HCT116 (cell line): ENCODE results near the gene MFSD6L. TPM values are rescaled to one million over a fixed set of nuclear protein-coding genes. Genes with fewer than 3 reads are reported as not detected.

Experiments
- ATAC-seq: fragments of 200-7000 bp; cut with Tn5 transposase; 2 replicates; pipeline ENCODE4 v1.9.1; 2020; ENCODE audit warnings: mild to moderate bottlenecking, moderate library complexity
- BruUV-seq: library from RNA; stranded (reverse); fragments of 400-500 nt; replicated peaks from 2 replicates; lab custom pipeline; 2021; lab: Mats Ljungman, UMichigan
- CTCF ChIA-PET: fragments of 300-600 bp; sonication (Branson Sonifier 250); formaldehyde crosslinking; loops from one replicate; lab custom pipeline; 2021; ENCODE audit warnings: antibody characterized with exemption; lab: Charles Lee
- POLR2A ChIA-PET: fragments of 300-600, 350-600 bp; sonication (Branson Sonifier 250); formaldehyde crosslinking; loops from one replicate; lab custom pipeline; 2021; ENCODE audit warnings: antibody characterized with exemption; lab: Charles Lee
- RAD21 ChIA-PET, 2 experiments: fragments of 300-600 bp; sonication (Branson Sonifier 250); formaldehyde crosslinking; loops; one replicate each; lab custom pipeline; 2023; ENCODE audit warnings: low total read pairs in 2 of 2; ENCODE audit not compliant: uncharacterized antibody in 2 of 2, unreplicated experiment in 2 of 2, low non-redundant PET in 1 of 2; lab: Charles Lee
- DNase-seq: peaks from one replicate; pipeline ENCODE4 v3.0.0-alpha.2; 2010; ENCODE audit warnings: low read depth, low spot score
- H2AFZ ChIP-seq: fragments of 200-600 bp; shearing (Covaris generic), sonication (generic); 2 replicates; pipeline ENCODE4 v1.6.1; 2017; ENCODE audit warnings: low read depth, mixed run types, mixed read lengths, antibody characterized with exemption, low read length; ENCODE audit not compliant: poor library complexity, severe bottlenecking
- H3K27ac ChIP-seq: 2 replicates; pipeline ENCODE4 v1.5.1; 2012; ENCODE audit warnings: low read depth, low read length
- H3K27me3 ChIP-seq: fragments of 200-600 bp; sonication (generic); 2 replicates; pipeline ENCODE4 v1.6.1; 2016; ENCODE audit warnings: mixed run types, low read length, mixed read lengths; ENCODE audit not compliant: insufficient read depth
- H3K36me3 ChIP-seq, 2 experiments: fragments of 200-500 bp in 1 of 2; fragments of 200-600 bp in 1 of 2; sonication (Bioruptor generic) in 1 of 2; sonication (generic) in 1 of 2; 2 replicates each; pipeline versions ENCODE4 v1.5.1 to v1.6.1; 2014 to 2016; ENCODE audit warnings: low read length in 2 of 2, inconsistent platforms in 1 of 2, mixed read lengths in 1 of 2, mixed run types in 1 of 2; ENCODE audit not compliant: insufficient read depth in 2 of 2, control insufficient read depth in 1 of 2
- H3K4me1 ChIP-seq, 2 experiments: fragments of 200-600 bp in 1 of 2; sonication (generic) in 1 of 2; 2 replicates each; pipeline versions ENCODE4 v1.5.1 to v1.6.1; 2012 to 2017; ENCODE audit warnings: low read length in 2 of 2, inconsistent platforms in 1 of 2, mild to moderate bottlenecking in 1 of 2, mixed read lengths in 1 of 2, mixed run types in 1 of 2, moderate library complexity in 1 of 2; ENCODE audit not compliant: insufficient read depth in 2 of 2, control insufficient read depth in 1 of 2
- H3K4me2 ChIP-seq: fragments of 200-600 bp; sonication (generic); 2 replicates; pipeline ENCODE4 v1.6.1; 2017; ENCODE audit warnings: mixed run types, low read length, mixed read lengths
- H3K4me3 ChIP-seq, 2 experiments: fragments of 200-600 bp in 1 of 2; sonication (generic) in 1 of 2; replicated peaks in 1 of 2; 2 replicates each; pipeline ENCODE4 v1.5.1; 2011 to 2016; ENCODE audit warnings: low read length in 2 of 2, control low read depth in 1 of 2, low read depth in 1 of 2, mild to moderate bottlenecking in 1 of 2, mixed read lengths in 1 of 2, mixed run types in 1 of 2
- H3K79me2 ChIP-seq: fragments of 200-600 bp; sonication (generic); 2 replicates; pipeline ENCODE4 v1.6.1; 2017; ENCODE audit warnings: mild to moderate bottlenecking, mixed run types, low read length, moderate library complexity, mixed read lengths; ENCODE audit not compliant: insufficient read depth
- H3K9ac ChIP-seq: fragments of 200-600 bp; sonication (generic); 2 replicates; pipeline ENCODE4 v1.6.1; 2016; ENCODE audit warnings: low read length, mixed read lengths
- H3K9me2 ChIP-seq: fragments of 200-600 bp; sonication (generic), shearing (Covaris generic); 2 replicates; pipeline ENCODE4 v1.6.1; 2017; ENCODE audit warnings: mixed run types, mild to moderate bottlenecking, moderate library complexity; ENCODE audit not compliant: insufficient read depth
- H3K9me3 ChIP-seq, 2 experiments: fragments of 200-500 bp in 1 of 2; fragments of 200-600 bp in 1 of 2; sonication (Bioruptor generic) in 1 of 2; sonication (generic) in 1 of 2; 2 replicates each; pipeline ENCODE4 v1.6.1; 2014 to 2017; ENCODE audit warnings: low read length in 2 of 2, mixed read lengths in 2 of 2, inconsistent platforms in 1 of 2, low read depth in 1 of 2, mild to moderate bottlenecking in 1 of 2, mixed run types in 1 of 2, moderate library complexity in 1 of 2; ENCODE audit not compliant: control insufficient read depth in 1 of 2, insufficient read depth in 1 of 2
- H4K20me1 ChIP-seq: fragments of 200-600 bp; sonication (generic), shearing (Covaris generic); 2 replicates; pipeline ENCODE4 v1.6.1; 2017; ENCODE audit warnings: mixed run types, mild to moderate bottlenecking, moderate library complexity; ENCODE audit not compliant: insufficient read depth
- ATF3 ChIP-seq: IDR thresholded peaks from 2 replicates; pipeline ENCODE4 v1.6.1; 2012
- CBX3 ChIP-seq: IDR thresholded peaks from 2 replicates; pipeline ENCODE4 v1.6.1; 2012; ENCODE audit warnings: low read depth
- CEBPB ChIP-seq: IDR thresholded peaks from 2 replicates; pipeline ENCODE4 v1.6.1; 2012; ENCODE audit warnings: low read depth
- EGR1 ChIP-seq: IDR thresholded peaks from 2 replicates; pipeline ENCODE4 v1.6.1; 2012; ENCODE audit warnings: low read depth
- ELF1 ChIP-seq: IDR thresholded peaks from 2 replicates; pipeline ENCODE4 v1.6.1; 2012; ENCODE audit warnings: low read depth, borderline replicate concordance
- EZH2 ChIP-seq: fragments of 200-600 bp; sonication (generic); IDR thresholded peaks from 2 replicates; pipeline ENCODE4 v1.6.1; 2017; ENCODE audit warnings: antibody characterized with exemption, mixed run types
- EZH2phosphoT487 ChIP-seq: fragments of 200-600 bp; IDR thresholded peaks from 2 replicates; pipeline ENCODE4 v1.6.1; 2018; ENCODE audit warnings: antibody characterized with exemption, borderline replicate concordance
- FOSL1 ChIP-seq: IDR thresholded peaks from 2 replicates; pipeline ENCODE4 v1.6.1; 2012; ENCODE audit warnings: low read depth
- JUND ChIP-seq: IDR thresholded peaks from 2 replicates; pipeline ENCODE4 v1.6.1; 2012
- MAX ChIP-seq: IDR thresholded peaks from 2 replicates; pipeline ENCODE4 v1.6.1; 2012
- RAD21 ChIP-seq: IDR thresholded peaks from 2 replicates; pipeline ENCODE4 v1.6.1; 2012; ENCODE audit warnings: low read depth, mild to moderate bottlenecking
- SIN3A ChIP-seq: IDR thresholded peaks from 2 replicates; pipeline ENCODE4 v1.6.1; 2012; ENCODE audit warnings: low read depth
- SP1 ChIP-seq: IDR thresholded peaks from 2 replicates; pipeline ENCODE4 v1.6.1; 2012; ENCODE audit warnings: low read depth
- SRF ChIP-seq: IDR thresholded peaks from 2 replicates; pipeline ENCODE4 v1.6.1; 2012; ENCODE audit warnings: low read depth
- TCF7L2 ChIP-seq: IDR thresholded peaks from 2 replicates; pipeline ENCODE4 v1.7.0; 2011; ENCODE audit warnings: borderline replicate concordance, inconsistent platforms; ENCODE audit not compliant: insufficient read depth, insufficient read length; ENCODE audit errors: extremely low read depth
- YY1 ChIP-seq: IDR thresholded peaks from 2 replicates; pipeline ENCODE4 v1.6.1; 2011; ENCODE audit warnings: low read length, low read depth, moderate library complexity, mild to moderate bottlenecking; ENCODE audit not compliant: insufficient replicate concordance; ENCODE audit errors: extremely low read depth
- ZBTB33 ChIP-seq: IDR thresholded peaks from 2 replicates; pipeline ENCODE4 v1.6.1; 2011; ENCODE audit warnings: mild to moderate bottlenecking, low read length, moderate library complexity; ENCODE audit not compliant: insufficient replicate concordance; ENCODE audit errors: extremely low read depth
- ZFX ChIP-seq: fragments of 450-650 bp; IDR thresholded peaks from 2 replicates; pipeline ENCODE4 v1.6.1; 2017
- ZNF274 ChIP-seq: fragments of 200-500 bp; sonication (Bioruptor generic); IDR thresholded peaks from 2 replicates; pipeline ENCODE4 v1.6.1; 2014; ENCODE audit warnings: mild to moderate bottlenecking, low read depth, low read length, inconsistent platforms
- intact Hi-C: fragments of 100-400 bp; cut with micrococcal nuclease; formaldehyde crosslinking; loops from 2 replicates; pipeline ENCODE4 v1.10.0; 2022
- total RNA-seq: library from RNA; stranded (reverse); gene quantifications from one replicate; pipeline ENCODE4 v1.2.1, GENCODE V29; 2021; ENCODE audit not compliant: unreplicated experiment

Gene MFSD6L
- total RNA-seq, 1 experiment from 2014 or later, result not detected

GRCh38 chr17:8820311-8821010 is 21.3 kb upstream of the MFSD6L start:
- DNase-seq, result no peak
- H3K4me2 ChIP-seq, result no peak overlapping the region
- no peak overlapping the region for H3K4me3 ChIP-seq
- no peaks in the 10 kb centered on the region for H3K4me1 ChIP-seq
- intact Hi-C loops, result no loop called here
- TF ChIP-seq EZH2phosphoT487, result no peak
- TF ChIP-seq EGR1, result no peak
- TF ChIP-seq TCF7L2, result no peak
- no peak for TF ChIP-seq JUND
- no peak for TF ChIP-seq ELF1
- no peak for TF ChIP-seq YY1
- TF ChIP-seq CBX3, result no peak
- TF ChIP-seq ZNF274, result no peak
- TF ChIP-seq ATF3, result no peak
- no peak for TF ChIP-seq SIN3A
- no peak for TF ChIP-seq EZH2
- no peak for TF ChIP-seq ZBTB33
- no peak for TF ChIP-seq SRF
- TF ChIP-seq MAX, result no peak
- no peak for TF ChIP-seq ZFX
- no peak for TF ChIP-seq RAD21
- no peak for TF ChIP-seq CEBPB
- TF ChIP-seq SP1, result no peak
- no peak for TF ChIP-seq FOSL1
- no peaks in the 10 kb centered on the region for H3K79me2 ChIP-seq
- peaks cover 10% of the 10 kb centered on the region for H3K27me3 ChIP-seq
- H4K20me1 ChIP-seq, result no peaks in the 10 kb centered on the region
- no peak for ATAC-seq
- H3K9me2 ChIP-seq, result no peaks in the 10 kb centered on the region
- H3K9me3 ChIP-seq, result peaks cover 4 to 9% of the 10 kb centered on the region in 2 experiments; a peak in 2 of 4 replicates
- no peak overlapping the region for H2AFZ ChIP-seq
- no peak overlapping the region for H3K9ac ChIP-seq
- CTCF ChIA-PET, result interaction anchor here (1.9 kb wide), 1 partner anchor 12 kb away, joined by 5 read pairs; no protein-coding TSS in a partner anchor
- BruUV-seq, result no TSS peak
- RAD21 ChIA-PET, result no interaction called here
- POLR2A ChIA-PET, result no interaction called here
- no peak overlapping the region for H3K27ac ChIP-seq
- no peaks in the 10 kb centered on the region for H3K36me3 ChIP-seq
